HG03196 (cell line): ENCODE results near the gene CELF2.
A peak's percentile ranks its signal among the peaks of the same experiment; 100 is the strongest.

Experiments used
- ATAC-seq: cut with Tn5 transposase; IDR thresholded peaks from one replicate; pipeline ENCODE4 v1.9.1; 2021; ENCODE audit not compliant: unreplicated experiment

Gene CELF2

GRCh38 chr10:11152801-11153200 lies 135.1 kb downstream of the CELF2 start:
- ATAC-seq, result no peak

GRCh38 chr10:11153245-11153644 lies 135.6 kb downstream of the CELF2 start:
- no peak for ATAC-seq

- no peak for ATAC-seq
Observed at GRCh38 chr10:11153766-11154165, 136.1 kb downstream of the CELF2 start.

- ATAC-seq, result no peak
Observed at GRCh38 chr10:11154333-11154732, 136.7 kb downstream of the CELF2 start.

GRCh38 chr10:11154849-11155498 lies 137.3 kb downstream of the CELF2 start:
- ATAC-seq, result no peak

- ATAC-seq, result no peak
Observed at GRCh38 chr10:11156480-11156879, 138.8 kb downstream of the CELF2 start.

- ATAC-seq, result no peak
Observed at GRCh38 chr10:11157292-11158076, 139.8 kb downstream of the CELF2 start.

GRCh38 chr10:11158080-11158479 lies 140.4 kb downstream of the CELF2 start:
- ATAC-seq, result no peak

GRCh38 chr10:11159543-11160215 lies 142.0 kb downstream of the CELF2 start:
- no peak for ATAC-seq

GRCh38 chr10:11161096-11161495 lies 143.4 kb downstream of the CELF2 start:
- no peak for ATAC-seq

GRCh38 chr10:11161910-11162309 lies 144.2 kb downstream of the CELF2 start:
- no peak for ATAC-seq

- peak; percentile 65 for ATAC-seq
Observed at GRCh38 chr10:11162828-11163599, 145.3 kb downstream of the CELF2 start.

GRCh38 chr10:11163780-11164550 lies 146.3 kb downstream of the CELF2 start:
- ATAC-seq, result no peak

GRCh38 chr10:11164551-11164802 lies 146.8 kb downstream of the CELF2 start:
- ATAC-seq, result no peak

GRCh38 chr10:11164803-11165590 lies 147.3 kb downstream of the CELF2 start:
- ATAC-seq, result peak; percentile 29

GRCh38 chr10:11165591-11166543 lies 148.2 kb downstream of the CELF2 start:
- peak; percentile 53 for ATAC-seq

GRCh38 chr10:11166550-11166949 lies 148.9 kb downstream of the CELF2 start:
- ATAC-seq, result no peak

- no peak for ATAC-seq
Observed at GRCh38 chr10:11167233-11167966, 149.7 kb downstream of the CELF2 start.
